PC-9 (cell line): Measurements from ENCODE around the gene MED26.

Experiments
- EZH2 ChIP-seq: fragments of 200-600 bp; sonication (generic); IDR thresholded peaks from 2 replicates; pipeline ENCODE4 v1.8.0; 2017; ENCODE audit warnings: antibody characterized with exemption, low read depth
- TF ChIP-seq, protein P1 (sequence below): fragments of 200-600 bp; sonication (generic); conservative IDR thresholded peaks from 2 replicates; pipeline ENCODE4 v1.6.1; 2017; ENCODE audit warnings: mixed run types, antibody characterized with exemption, mild to moderate bottlenecking, moderate library complexity

GRCh38 chr19:16670291-16670690 is 42.3 kb upstream of the MED26 start:
- TF ChIP-seq EZH2, result no peak
- TF ChIP-seq, protein P1, sequence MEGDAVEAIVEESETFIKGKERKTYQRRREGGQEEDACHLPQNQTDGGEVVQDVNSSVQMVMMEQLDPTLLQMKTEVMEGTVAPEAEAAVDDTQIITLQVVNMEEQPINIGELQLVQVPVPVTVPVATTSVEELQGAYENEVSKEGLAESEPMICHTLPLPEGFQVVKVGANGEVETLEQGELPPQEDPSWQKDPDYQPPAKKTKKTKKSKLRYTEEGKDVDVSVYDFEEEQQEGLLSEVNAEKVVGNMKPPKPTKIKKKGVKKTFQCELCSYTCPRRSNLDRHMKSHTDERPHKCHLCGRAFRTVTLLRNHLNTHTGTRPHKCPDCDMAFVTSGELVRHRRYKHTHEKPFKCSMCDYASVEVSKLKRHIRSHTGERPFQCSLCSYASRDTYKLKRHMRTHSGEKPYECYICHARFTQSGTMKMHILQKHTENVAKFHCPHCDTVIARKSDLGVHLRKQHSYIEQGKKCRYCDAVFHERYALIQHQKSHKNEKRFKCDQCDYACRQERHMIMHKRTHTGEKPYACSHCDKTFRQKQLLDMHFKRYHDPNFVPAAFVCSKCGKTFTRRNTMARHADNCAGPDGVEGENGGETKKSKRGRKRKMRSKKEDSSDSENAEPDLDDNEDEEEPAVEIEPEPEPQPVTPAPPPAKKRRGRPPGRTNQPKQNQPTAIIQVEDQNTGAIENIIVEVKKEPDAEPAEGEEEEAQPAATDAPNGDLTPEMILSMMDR, result no peak
